ENCODE results near the gene PTPN2. TPM values are rescaled to one million over a fixed set of nuclear protein-coding genes. Genes with fewer than 3 reads are reported as not detected.

PTPN2 gene
- total RNA-seq, 1 experiment from 2014 or later: 44.7 TPM

DNA sequence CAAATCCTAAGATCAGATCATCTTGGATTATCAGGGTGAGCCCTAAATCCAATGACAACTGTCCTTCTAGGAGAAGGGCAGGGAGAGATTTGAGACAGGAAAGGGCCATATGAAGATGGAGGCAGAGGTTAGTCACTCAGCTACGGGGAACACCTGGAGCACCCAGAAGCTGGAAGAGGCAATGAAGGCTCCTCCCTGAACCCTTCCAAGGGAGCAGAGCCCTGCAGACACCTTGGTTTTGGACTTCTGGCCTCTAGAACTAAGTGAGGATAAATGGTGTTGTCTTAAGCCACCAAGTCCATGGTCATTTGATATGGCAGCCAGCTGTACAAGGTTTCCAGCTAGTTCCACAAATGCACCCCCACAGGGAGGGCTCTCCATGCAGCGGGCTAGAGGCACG, 6.9 kb upstream of the PTPN2 start:
- no peaks in the 10 kb centered on the region for H3K36me3 ChIP-seq (ENCODE audit: insufficient read depth, low read length, poor library complexity, severe bottlenecking)
- no TSS peak for BruUV-seq (replicated peaks)
- no peaks in the 10 kb centered on the region for H3K9me3 ChIP-seq (ENCODE audit: low read depth, low read length, poor library complexity, severe bottlenecking)
- H3K27ac ChIP-seq (ENCODE audit: low read depth, low read length, poor library complexity, severe bottlenecking): no peak overlapping the region
- H3K27me3 ChIP-seq (replicated peaks; ENCODE audit: insufficient read depth, low read depth, low read length, poor library complexity): no peaks in the 10 kb centered on the region
- TF ChIP-seq EZH2 (IDR thresholded peaks at IDR 0.05; ENCODE audit: borderline replicate concordance, low read depth, low read length, poor library complexity, severe bottlenecking): no peak
- H3K4me1 ChIP-seq (ENCODE audit: insufficient read depth, low read length, poor library complexity, severe bottlenecking): no peaks in the 10 kb centered on the region
- DNase-seq (ENCODE audit: low spot score): no peak
- ChIA-PET POLR2A (ENCODE audit: low non-redundant PET) (no interaction called here), CTCF (interaction anchor here (0.6 kb wide), 1 partner anchor 221 kb away, joined by 3 read pairs; no protein-coding TSS in a partner anchor)
- intact Hi-C loops (cut with micrococcal nuclease; ENCODE audit: unreplicated experiment): no loop called here
- H3K4me3 ChIP-seq (ENCODE audit: low read depth, low read length, poor library complexity, severe bottlenecking): no peak overlapping the region

DNA sequence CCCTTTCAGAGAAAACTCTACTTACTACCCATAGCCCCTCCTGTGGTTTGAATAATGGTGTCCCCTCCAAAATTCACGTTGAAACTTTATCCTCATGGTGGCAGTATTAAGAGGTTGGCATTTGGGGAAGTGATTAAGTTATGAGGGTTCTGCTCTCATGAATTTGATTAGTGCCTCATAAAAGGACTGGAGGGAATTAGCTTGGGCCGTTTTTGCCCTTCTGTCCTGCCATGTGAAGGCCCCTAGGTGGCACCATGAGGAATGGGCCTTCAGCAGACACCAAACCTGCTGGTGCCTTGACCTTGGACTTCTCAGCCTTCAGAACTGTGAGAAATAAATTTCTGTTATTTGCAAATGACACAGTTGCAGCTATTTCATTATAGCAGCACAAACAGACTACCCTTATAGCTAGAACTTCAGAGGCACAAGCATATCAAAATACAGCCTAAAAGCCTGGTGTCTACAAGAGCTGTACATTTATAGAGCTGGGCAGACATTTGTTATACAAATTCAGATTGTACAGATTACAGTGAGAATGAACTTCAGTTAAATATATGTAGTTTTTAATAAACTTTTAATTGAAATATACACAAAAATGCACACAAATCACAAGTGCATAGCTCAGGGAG, 2.6 kb upstream of the PTPN2 start:
- ChIA-PET POLR2A (ENCODE audit: low non-redundant PET) (interaction anchor here (0.6 kb wide), 1 partner anchor 25 kb away, joined by 6 read pairs; no protein-coding TSS in a partner anchor), CTCF (no interaction called here)
- TF ChIP-seq EZH2 (IDR thresholded peaks at IDR 0.05; ENCODE audit: borderline replicate concordance, low read depth, low read length, poor library complexity, severe bottlenecking): no peak
- TF ChIP-seq, protein P1, sequence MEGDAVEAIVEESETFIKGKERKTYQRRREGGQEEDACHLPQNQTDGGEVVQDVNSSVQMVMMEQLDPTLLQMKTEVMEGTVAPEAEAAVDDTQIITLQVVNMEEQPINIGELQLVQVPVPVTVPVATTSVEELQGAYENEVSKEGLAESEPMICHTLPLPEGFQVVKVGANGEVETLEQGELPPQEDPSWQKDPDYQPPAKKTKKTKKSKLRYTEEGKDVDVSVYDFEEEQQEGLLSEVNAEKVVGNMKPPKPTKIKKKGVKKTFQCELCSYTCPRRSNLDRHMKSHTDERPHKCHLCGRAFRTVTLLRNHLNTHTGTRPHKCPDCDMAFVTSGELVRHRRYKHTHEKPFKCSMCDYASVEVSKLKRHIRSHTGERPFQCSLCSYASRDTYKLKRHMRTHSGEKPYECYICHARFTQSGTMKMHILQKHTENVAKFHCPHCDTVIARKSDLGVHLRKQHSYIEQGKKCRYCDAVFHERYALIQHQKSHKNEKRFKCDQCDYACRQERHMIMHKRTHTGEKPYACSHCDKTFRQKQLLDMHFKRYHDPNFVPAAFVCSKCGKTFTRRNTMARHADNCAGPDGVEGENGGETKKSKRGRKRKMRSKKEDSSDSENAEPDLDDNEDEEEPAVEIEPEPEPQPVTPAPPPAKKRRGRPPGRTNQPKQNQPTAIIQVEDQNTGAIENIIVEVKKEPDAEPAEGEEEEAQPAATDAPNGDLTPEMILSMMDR (conservative IDR thresholded peaks at IDR 0.05; ENCODE audit: low read depth, low read length): peak; percentile 53
- Histone ChIP-seq H3K4me1 (ENCODE audit: insufficient read depth, low read length, poor library complexity, severe bottlenecking) (peaks cover 8% of the 10 kb centered on the region), H3K36me3 (ENCODE audit: insufficient read depth, low read length, poor library complexity, severe bottlenecking) (no peaks in the 10 kb centered on the region), H3K4me3 (ENCODE audit: low read depth, low read length, poor library complexity, severe bottlenecking) (no peak overlapping the region), H3K9me3 (ENCODE audit: low read depth, low read length, poor library complexity, severe bottlenecking) (no peaks in the 10 kb centered on the region), H3K27ac (ENCODE audit: low read depth, low read length, poor library complexity, severe bottlenecking) (no peak overlapping the region), H3K27me3 (replicated peaks; ENCODE audit: insufficient read depth, low read depth, low read length, poor library complexity) (no peaks in the 10 kb centered on the region)
- no TSS peak for BruUV-seq (replicated peaks)
- peak; percentile 49 for DNase-seq (ENCODE audit: low spot score)
- intact Hi-C loops (cut with micrococcal nuclease; ENCODE audit: unreplicated experiment): no loop called here

DNA sequence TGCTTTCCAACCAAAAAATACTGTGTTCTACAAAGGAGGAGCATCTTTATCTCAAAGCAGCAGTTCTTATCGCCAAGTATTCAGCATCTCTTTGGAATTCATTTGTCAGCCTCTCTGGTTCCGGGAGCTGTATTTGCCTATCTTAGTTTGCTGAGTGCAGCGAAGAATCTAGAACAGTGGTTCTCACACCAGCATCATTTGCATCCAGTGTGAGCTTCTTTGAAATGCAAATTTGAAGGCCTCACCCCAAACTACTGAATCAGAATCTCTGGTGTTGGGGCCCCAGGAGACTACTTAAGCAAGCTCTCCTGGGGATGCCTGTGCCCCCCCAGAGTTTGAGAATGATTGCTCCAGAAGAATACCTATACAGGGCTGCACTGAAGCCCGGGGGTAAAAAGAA, 1.5 kb upstream of the PTPN2 start:
- intact Hi-C loops (cut with micrococcal nuclease; ENCODE audit: unreplicated experiment): no loop called here
- H3K27me3 ChIP-seq (replicated peaks; ENCODE audit: insufficient read depth, low read depth, low read length, poor library complexity): no peaks in the 10 kb centered on the region
- H3K9me3 ChIP-seq (ENCODE audit: low read depth, low read length, poor library complexity, severe bottlenecking): no peaks in the 10 kb centered on the region
- H3K4me3 ChIP-seq (ENCODE audit: low read depth, low read length, poor library complexity, severe bottlenecking): no peak overlapping the region
- TF ChIP-seq EZH2 (IDR thresholded peaks at IDR 0.05; ENCODE audit: borderline replicate concordance, low read depth, low read length, poor library complexity, severe bottlenecking): no peak
- TF ChIP-seq, protein P1 (conservative IDR thresholded peaks at IDR 0.05; ENCODE audit: low read depth, low read length): no peak
- CTCF ChIA-PET: no interaction called here
- peaks cover 10% of the 10 kb centered on the region for H3K4me1 ChIP-seq (ENCODE audit: insufficient read depth, low read length, poor library complexity, severe bottlenecking)
- POLR2A ChIA-PET (ENCODE audit: low non-redundant PET): no interaction called here
- DNase-seq (ENCODE audit: low spot score): no peak
- no peak overlapping the region for H3K27ac ChIP-seq (ENCODE audit: low read depth, low read length, poor library complexity, severe bottlenecking)
- BruUV-seq (replicated peaks): no TSS peak
- H3K36me3 ChIP-seq (ENCODE audit: insufficient read depth, low read length, poor library complexity, severe bottlenecking): no peaks in the 10 kb centered on the region

Data from A673 (cell line).